HepG2 (cell line): ENCODE measurements around the gene CA11. TPM values are rescaled to one million over a fixed set of nuclear protein-coding genes. Genes with fewer than 3 reads are reported as not detected.
A peak's percentile ranks its signal among the peaks of the same experiment; 100 is the strongest.

Experiments used
- ATAC-seq: fragments of 200-7000 bp; cut with Tn5 transposase; 3 replicates; pipeline ENCODE4 v1.9.1; 2020; ENCODE audit warnings: mild to moderate bottlenecking, moderate library complexity
- BruUV-seq: library from RNA; stranded (reverse); fragments of 400-500 nt; replicated peaks from 2 replicates; lab custom pipeline; 2021; lab: Mats Ljungman, UMichigan
- CTCF ChIA-PET: fragments of 300-600 bp; formaldehyde crosslinking; extraction: SDS; loops from one replicate; lab custom pipeline; 2021; ENCODE audit warnings: low total read pairs, inconsistent platforms, low intra/inter-chr PET ratio; lab: Yijun Ruan, JAX
- POLR2A ChIA-PET: fragments of 350-600 bp; sonication (Branson Sonifier 250); formaldehyde crosslinking; loops from one replicate; lab custom pipeline; 2020; ENCODE audit warnings: antibody characterized with exemption, inconsistent platforms; lab: Yijun Ruan, JAX
- DNase-seq: peaks from one replicate; pipeline ENCODE4 v3.0.0-alpha.2; 2015; ENCODE audit warnings: low spot score
- FAIRE-seq: peaks from 3 replicates; lab custom pipeline; 2011; peaks lifted over from hg19 to GRCh38; lab: Jason Lieb, UNC
- H2AFZ ChIP-seq: one replicate; pipeline ENCODE4 v1.6.1; 2011; ENCODE audit warnings: low read length, inconsistent platforms
- H3K27ac ChIP-seq: fragments of 300-600 bp; 3 replicates; pipeline ENCODE4 v1.8.0; 2011; ENCODE audit warnings: mixed run types, mild to moderate bottlenecking, mixed read lengths, low read length, inconsistent platforms; ENCODE audit not compliant: insufficient read depth; ENCODE audit errors: extremely low read length
- H3K27me3 ChIP-seq, 2 experiments: fragments of 200-600 bp in 1 of 2; 2 replicates in 1 of 2; 3 replicates in 1 of 2; pipeline versions ENCODE4 v1.6.0 to v1.8.0; 2011; ENCODE audit warnings: low read length in 2 of 2, mild to moderate bottlenecking in 2 of 2, moderate library complexity in 2 of 2, inconsistent platforms in 1 of 2; ENCODE audit not compliant: insufficient read depth in 2 of 2, control insufficient read depth in 1 of 2
- H3K36me3 ChIP-seq, 2 experiments: fragments of 200-600 bp in 1 of 2; replicated peaks in 1 of 2; 2 replicates in 1 of 2; 3 replicates in 1 of 2; pipeline versions ENCODE4 v1.5.1 to v1.8.0; 2011; ENCODE audit warnings: low read length in 2 of 2, inconsistent platforms in 1 of 2; ENCODE audit not compliant: insufficient read depth in 2 of 2, control insufficient read depth in 1 of 2
- H3K4me1 ChIP-seq: 2 replicates; pipeline ENCODE4 v1.5.1; 2012; ENCODE audit warnings: low read length, inconsistent platforms; ENCODE audit not compliant: insufficient read depth
- H3K4me2 ChIP-seq: 2 replicates; pipeline ENCODE4 v1.6.0; 2011; ENCODE audit warnings: low read depth, low read length, inconsistent platforms
- H3K4me3 ChIP-seq, 3 experiments: fragments of 200-600 bp in 1 of 3; sonication (generic), shearing (Covaris generic) in 1 of 3; replicated peaks in 1 of 3; 2 replicates each; pipeline ENCODE4 v1.5.1; 2011 to 2016; ENCODE audit warnings: low read length in 3 of 3, inconsistent platforms in 2 of 3, low read depth in 2 of 3, mild to moderate bottlenecking in 2 of 3, control low read depth in 1 of 3, mixed read lengths in 1 of 3; ENCODE audit not compliant: insufficient read depth in 1 of 3
- H3K79me2 ChIP-seq: one replicate; pipeline ENCODE4 v1.6.1; 2011; ENCODE audit warnings: low read length, inconsistent platforms; ENCODE audit not compliant: insufficient read depth
- H3K9ac ChIP-seq: 2 replicates; pipeline ENCODE4 v1.6.0; 2011; ENCODE audit warnings: mild to moderate bottlenecking, low read depth, low read length, inconsistent platforms; ENCODE audit not compliant: insufficient read depth
- H3K9me3 ChIP-seq: 2 replicates; pipeline ENCODE4 v1.5.1; 2012; ENCODE audit warnings: mild to moderate bottlenecking, low read length
- H4K20me1 ChIP-seq: 2 replicates; pipeline ENCODE4 v1.6.0; 2011; ENCODE audit warnings: inconsistent platforms, mild to moderate bottlenecking, low read length, moderate library complexity; ENCODE audit not compliant: insufficient read depth
- BHLHE40 ChIP-seq: IDR thresholded peaks from 2 replicates; pipeline ENCODE4 v1.6.1; 2011; ENCODE audit warnings: low read length, improper control_type of control experiment
- CEBPB ChIP-seq: IDR thresholded peaks from 2 replicates; pipeline ENCODE4 v1.6.1; 2011; ENCODE audit warnings: low read depth, low read length, improper control_type of control experiment, borderline replicate concordance
- ELK4 ChIP-seq: sonication (generic); formaldehyde crosslinking; IDR thresholded peaks from 2 replicates; pipeline ENCODE4 v1.9.0; 2021; ENCODE audit warnings: missing genetic modification reagents, borderline replicate concordance
- MAX ChIP-seq: IDR thresholded peaks from 2 replicates; pipeline ENCODE4 v1.6.1; 2012; ENCODE audit warnings: inconsistent platforms
- MNT ChIP-seq: fragments of 450-650 bp; IDR thresholded peaks from 2 replicates; pipeline ENCODE4 v1.6.1; 2016
- WGBS: methylation state at CpG from one replicate; pipeline ENCODE4 v1.1.6; 2017; ENCODE audit warnings: low lambda C conversion rate; 5-methylcytosine and 5-hydroxymethylcytosine counted together
- in situ Hi-C: cut with HindIII; loops from 2 replicates; pipeline ENCODE4 v1.10.0; 2017; ENCODE audit warnings: low pct_unique_long_range_greater_than_20kb; ENCODE audit not compliant: extremely low pct_ligation_motif_present
- intact Hi-C: fragments of 100-400 bp; cut with micrococcal nuclease; formaldehyde crosslinking; loops from one replicate; pipeline ENCODE4 v1.10.0; 2022; ENCODE audit not compliant: unreplicated experiment
- polyA plus RNA-seq, 8 experiments: library from polyadenylated mRNA; depleted of rRNA in 3 of 8; stranded (reverse) in 7 of 8; unstranded in 1 of 8; fragments of >200 nt; fragmentation: Illumina TruSeq in 4 of 8; extraction: Trizol in 4 of 8; gene quantifications; 2 replicates each; pipeline versions ENCODE4 v1.2.1 to v1.2.3, GENCODE V29; 2011 to 2016; ENCODE audit warnings: low read depth in 4 of 8, missing spikeins in 1 of 8, mixed read lengths in 1 of 8; ENCODE audit not compliant: insufficient read depth in 1 of 8
- total RNA-seq, 5 experiments: library from RNA; depleted of rRNA; stranded (reverse); fragments of >200 nt; fragmentation: Illumina TruSeq; extraction: Trizol; gene quantifications; 2 replicates each; pipeline ENCODE4 v1.2.3, GENCODE V29; 2016; ENCODE audit warnings: low read depth in 1 of 5

Gene CA11
- total and polyA plus RNA-seq, 2 of the 13 experiments (the other 11 are each of a cell fraction or from before 2014, with no cell fraction given): 0.41 to 0.58 TPM

DNA sequence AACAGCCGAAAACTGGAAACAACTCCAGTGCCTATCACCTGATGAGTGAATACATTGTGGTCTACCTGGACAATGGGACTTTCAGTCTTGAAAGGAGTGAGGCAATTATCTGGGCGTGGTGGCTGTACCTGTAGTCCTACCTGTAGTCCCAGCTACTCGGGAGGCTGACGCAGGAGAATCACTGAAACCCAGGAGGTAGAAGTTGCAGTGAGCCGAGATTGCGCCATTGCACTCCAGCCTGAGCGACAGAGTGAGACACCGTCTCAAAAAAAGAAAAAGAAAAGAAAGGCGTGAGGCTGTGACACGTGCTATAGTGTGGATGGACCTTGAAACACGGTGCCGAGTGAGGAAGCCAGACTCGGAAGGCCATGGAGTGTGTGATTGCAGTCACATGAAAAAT lies 30.9 kb upstream of the CA11 start:
- CTCF ChIA-PET: no interaction called here
- ATAC-seq (no peak), DNase-seq (no peak), FAIRE-seq (no peak)
- in situ Hi-C loops (loop anchor here (10.0 kb wide), 2 partner anchors 108 to 158 kb away; partner anchors contain the start of gene HSD17B14), intact Hi-C loops (loop anchor here (5.0 kb wide), 1 partner anchor 35 kb away; no protein-coding TSS in a partner anchor)
- no peaks in the 10 kb centered on the region for H3K9me3 ChIP-seq
- WGBS: 15% methylated on average over 13 of the region's 13 CpGs
- H3K27ac ChIP-seq: no peak overlapping the region
- no peak overlapping the region for H3K9ac ChIP-seq
- H3K36me3 ChIP-seq: no peaks in the 10 kb centered on the region
- H4K20me1 ChIP-seq: no peaks in the 10 kb centered on the region
- POLR2A ChIA-PET: no interaction called here
- H3K27me3 ChIP-seq: peaks cover 6 to 22% of the 10 kb centered on the region in 2 experiments; a peak in 4 of 5 replicates
- no peaks in the 10 kb centered on the region for H3K79me2 ChIP-seq
- peaks cover 28% of the 10 kb centered on the region for H3K4me1 ChIP-seq
- BruUV-seq: no TSS peak
- H3K4me2 ChIP-seq: no peak overlapping the region
- 0 out of 2 replicates have a peak, but pooled peaks have one; percentile 12 for TF ChIP-seq BHLHE40
- TF ChIP-seq ELK4 (CRISPR knock-in tag): no peak
- peak; percentile 32; the same call in 1 of the 2 replicates for TF ChIP-seq CEBPB
- 0 out of 2 replicates have a peak, but pooled peaks have one; percentile 26 for TF ChIP-seq MNT
- 0 out of 2 replicates have a peak, but pooled peaks have one; percentile 27 for TF ChIP-seq MAX
- H3K4me3 ChIP-seq: no peak overlapping the region
- no peak overlapping the region for H2AFZ ChIP-seq
